Endothelial cell of umbilical vein (primary cell): ENCODE data around the gene ANGEL2. TPM values are rescaled to one million over a fixed set of nuclear protein-coding genes. Genes with fewer than 3 reads are reported as not detected.

ENCODE experiments used
- BruUV-seq: library from RNA; stranded (reverse); fragments of 400-500 nt; replicated peaks from 2 replicates; lab custom pipeline; 2021; lab: Mats Ljungman, UMichigan
- CTCF ChIA-PET: fragments of 300-600, 350-600 bp; sonication (Branson Sonifier 250); formaldehyde crosslinking; loops from one replicate; lab custom pipeline; 2021; ENCODE audit warnings: antibody characterized with exemption, inconsistent platforms; lab: Charles Lee
- POLR2A ChIA-PET: fragments of 300-600, 350-600 bp; sonication (Branson Sonifier 250); formaldehyde crosslinking; loops from one replicate; lab custom pipeline; 2021; ENCODE audit warnings: antibody characterized with exemption, inconsistent platforms; lab: Charles Lee
- DNase-seq: peaks from one replicate; pipeline ENCODE4 v3.0.0-alpha.2; 2011; ENCODE audit warnings: low read depth, low spot score
- FAIRE-seq: peaks from 2 replicates; lab custom pipeline; 2011; peaks lifted over from hg19 to GRCh38; lab: Jason Lieb, UNC
- H2AFZ ChIP-seq: 2 replicates; pipeline ENCODE4 v1.6.0; 2012; ENCODE audit warnings: low read depth, low read length, control low read depth, inconsistent platforms
- H3K27ac ChIP-seq: 2 replicates; pipeline ENCODE4 v1.5.1; 2011; ENCODE audit warnings: low read depth, mild to moderate bottlenecking, control low read depth, low read length, moderate library complexity; ENCODE audit not compliant: insufficient read depth
- H3K27me3 ChIP-seq, 2 experiments: 2 replicates each; pipeline versions ENCODE4 v1.6.0 to v1.6.1; 2011; ENCODE audit warnings: low read length in 2 of 2, mixed read lengths in 1 of 2; ENCODE audit not compliant: control insufficient read depth in 2 of 2, insufficient read depth in 2 of 2
- H3K36me3 ChIP-seq, 2 experiments: 2 replicates in 1 of 2; 3 replicates in 1 of 2; pipeline ENCODE4 v1.5.1; 2011; ENCODE audit warnings: low read length in 2 of 2, mild to moderate bottlenecking in 1 of 2, moderate library complexity in 1 of 2; ENCODE audit not compliant: control insufficient read depth in 2 of 2, insufficient read depth in 2 of 2; ENCODE audit errors: extremely low read depth in 1 of 2
- H3K4me1 ChIP-seq: 3 replicates; pipeline ENCODE4 v1.5.1; 2011; ENCODE audit warnings: mild to moderate bottlenecking, low read length; ENCODE audit not compliant: control insufficient read depth, insufficient read depth; ENCODE audit errors: extremely low read depth
- H3K4me2 ChIP-seq: 2 replicates; pipeline ENCODE4 v1.6.1; 2011; ENCODE audit warnings: low read length, control low read depth, mixed read lengths; ENCODE audit not compliant: insufficient read depth
- H3K4me3 ChIP-seq, 3 experiments: fragments of 200-600 bp in 1 of 3; sonication (generic), shearing (Covaris generic) in 1 of 3; replicated peaks in 1 of 3; 2 replicates each; pipeline ENCODE4 v1.5.1; 2011 to 2016; ENCODE audit warnings: control low read depth in 3 of 3, low read length in 3 of 3, mild to moderate bottlenecking in 2 of 3, inconsistent platforms in 1 of 3, low read depth in 1 of 3, moderate library complexity in 1 of 3; ENCODE audit not compliant: insufficient read depth in 1 of 3
- H3K79me2 ChIP-seq: 2 replicates; pipeline ENCODE4 v1.6.0; 2012; ENCODE audit warnings: low read length, inconsistent platforms; ENCODE audit not compliant: control insufficient read depth, insufficient read depth
- H3K9ac ChIP-seq: replicated peaks from 2 replicates; pipeline ENCODE3; 2011; ENCODE audit warnings: low read length, control low read depth; ENCODE audit not compliant: insufficient read depth; ENCODE audit errors: extremely low read depth
- H3K9me1 ChIP-seq: replicated peaks from 3 replicates; pipeline ENCODE4 v1.6.0; 2011; ENCODE audit warnings: mild to moderate bottlenecking, low read length; ENCODE audit not compliant: control insufficient read depth, insufficient read depth; ENCODE audit errors: extremely low read depth
- H3K9me3 ChIP-seq: replicated peaks from 2 replicates; pipeline ENCODE4 v1.5.1; 2012; ENCODE audit warnings: low read length, inconsistent platforms; ENCODE audit not compliant: control insufficient read depth, insufficient read depth
- H4K20me1 ChIP-seq: replicated peaks from 2 replicates; pipeline ENCODE3; 2011; ENCODE audit warnings: mild to moderate bottlenecking, low read length; ENCODE audit not compliant: control insufficient read depth, insufficient read depth; ENCODE audit errors: extremely low read depth
- EZH2 ChIP-seq: IDR thresholded peaks from 2 replicates; pipeline ENCODE4 v1.6.1; 2012; ENCODE audit warnings: borderline replicate concordance, low read depth, mild to moderate bottlenecking, moderate library complexity, low read length, inconsistent platforms; ENCODE audit not compliant: severe bottlenecking
- FOS ChIP-seq: IDR thresholded peaks from 2 replicates; pipeline ENCODE4 v1.6.1; 2011; ENCODE audit warnings: mild to moderate bottlenecking, low read length, moderate library complexity, borderline replicate concordance; ENCODE audit not compliant: insufficient read depth
- JUN ChIP-seq: IDR thresholded peaks from 2 replicates; pipeline ENCODE4 v1.6.1; 2011; ENCODE audit warnings: borderline replicate concordance, low read depth; ENCODE audit not compliant: insufficient read length, insufficient read depth
- MYC ChIP-seq: IDR thresholded peaks from one replicate; pipeline ENCODE4 v1.6.1; 2011; ENCODE audit warnings: mild to moderate bottlenecking, low read depth, low read length
- POLR2AphosphoS5 ChIP-seq: IDR thresholded peaks from 2 replicates; pipeline ENCODE4 v1.6.1; 2012; ENCODE audit warnings: low read depth, mild to moderate bottlenecking, control low read depth, low read length, moderate library complexity; ENCODE audit not compliant: insufficient read depth
- dilution Hi-C: fragments of 300-500 bp; cut with MboI; formaldehyde crosslinking; loops from one replicate; pipeline ENCODE4 v1.15.0; 2019; ENCODE audit warnings: low sequenced_read_pairs; ENCODE audit not compliant: extremely low pct_ligation_motif_present
- intact Hi-C: fragments of 100-400 bp; cut with micrococcal nuclease; formaldehyde crosslinking; loops from one replicate; pipeline ENCODE4 v1.10.0; 2022
- polyA plus RNA-seq, 4 experiments: library from polyadenylated mRNA; depleted of rRNA in 3 of 4; stranded (reverse) in 3 of 4; unstranded in 1 of 4; fragments of >200 nt; gene quantifications; 2 replicates each; pipeline versions ENCODE4 v1.2.1 to v1.2.3, GENCODE V29; 2011 to 2012; ENCODE audit warnings: missing spikeins in 1 of 4
- total RNA-seq: library from RNA; stranded (reverse); gene quantifications from 2 replicates; pipeline ENCODE4 v1.2.3, GENCODE V29; 2021
- TF ChIP-seq, protein P1 (sequence below): IDR thresholded peaks from 2 replicates; pipeline ENCODE4 v1.6.1; 2011; ENCODE audit not compliant: insufficient read depth, insufficient read length
- TF ChIP-seq, protein P2 (sequence below), 2 donors: IDR thresholded peaks; 1 replicate in 1 of 2; 2 replicates in 1 of 2; pipeline ENCODE4 v1.5.1; 2011; ENCODE audit warnings: low read length in 2 of 2, mild to moderate bottlenecking in 2 of 2, moderate library complexity in 2 of 2, control low read depth in 1 of 2, inconsistent platforms in 1 of 2, low read depth in 1 of 2; ENCODE audit not compliant: insufficient read depth in 1 of 2; ENCODE audit errors: extremely low read depth in 1 of 2

The ANGEL2 gene
- total and polyA plus RNA-seq, 2 donors (not counting 3 experiments of a cell fraction or from before 2014, with no cell fraction given), result 11.9 to 39.1 TPM

DNA sequence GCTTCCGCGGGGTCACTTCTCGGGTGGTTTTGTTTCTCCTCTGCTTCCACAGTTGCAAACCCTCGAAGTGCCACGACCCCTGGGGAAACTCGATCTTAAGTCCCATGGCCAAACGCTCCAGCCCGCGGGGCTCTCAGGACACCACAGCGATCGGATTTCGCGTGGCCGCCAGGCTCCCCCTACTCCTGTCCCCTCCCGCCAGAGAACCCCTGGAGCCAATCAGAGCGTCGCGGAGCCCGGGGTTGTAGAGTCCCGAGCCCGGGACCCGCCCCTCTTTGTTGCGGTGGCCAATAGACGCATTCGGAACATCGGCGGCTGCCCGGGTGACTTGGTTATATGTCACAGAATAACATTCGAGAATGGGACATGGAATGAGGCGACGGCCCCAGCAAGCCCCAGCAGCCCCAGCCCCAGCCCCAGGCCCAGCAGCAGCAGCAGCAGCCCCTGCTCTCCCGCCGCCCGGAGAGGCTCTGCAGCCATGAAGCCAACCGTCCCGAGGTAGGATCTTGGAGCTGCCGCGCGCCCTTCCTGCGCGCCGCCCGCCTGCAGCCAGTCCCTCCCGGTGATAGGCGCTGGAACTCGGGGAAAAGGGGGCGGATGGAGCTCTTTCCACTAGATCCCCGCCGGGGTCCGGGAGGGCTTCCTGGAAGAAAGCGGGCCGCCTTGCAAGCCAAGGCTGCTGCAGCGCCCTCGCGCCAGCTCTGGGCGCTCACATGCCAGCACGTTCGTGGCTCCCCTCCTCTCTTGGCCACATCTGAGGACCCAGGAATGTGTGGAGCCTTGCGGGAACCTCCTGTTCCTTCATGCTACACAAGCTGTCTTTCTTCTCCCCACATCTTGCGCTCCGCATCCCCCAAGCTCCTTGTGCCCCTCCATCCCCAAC, 65.2 kb downstream of the ANGEL2 start, which contains the start of gene VASH2:
Gene VASH2 (plus strand): TSS at position 299 of the 883 bp plus-strand sequence. CDS start 1,002 bp downstream, outside the sequence.
- Histone ChIP-seq H3K4me1 (peaks cover 9% of the 10 kb centered on the region), H3K4me3 (peak within 1 kb of the TSS; percentile 20 to 60 (median 48)), H3K36me3 (no peaks in the 10 kb centered on the region), H2AFZ (peak within 1 kb of the TSS; percentile 91), H3K27ac (no peak within 1 kb of the TSS), H3K9me1 (no peaks in the 10 kb centered on the region), H3K79me2 (no peaks in the 10 kb centered on the region), H4K20me1 (no peaks in the 10 kb centered on the region), H3K9ac (no peak within 1 kb of the TSS), H3K9me3 (no peaks in the 10 kb centered on the region), H3K27me3 (peaks cover 15 to 17% of the 10 kb centered on the region in 2 experiments), H3K4me2 (peak within 1 kb of the TSS; percentile 75)
- DNase-seq, result peak; percentile 83
- intact Hi-C loops (loop anchor here (2.0 kb wide), 2 partner anchors 14 to 64 kb away; partner anchors contain the start of gene ANGEL2), dilution Hi-C loops (no loop called here)
- TF ChIP-seq, protein P1, sequence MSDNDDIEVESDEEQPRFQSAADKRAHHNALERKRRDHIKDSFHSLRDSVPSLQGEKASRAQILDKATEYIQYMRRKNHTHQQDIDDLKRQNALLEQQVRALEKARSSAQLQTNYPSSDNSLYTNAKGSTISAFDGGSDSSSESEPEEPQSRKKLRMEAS, result no peak
- no peak for TF ChIP-seq POLR2AphosphoS5
- no peak for TF ChIP-seq FOS
- no peak for TF ChIP-seq MYC
- TF ChIP-seq, protein P2, sequence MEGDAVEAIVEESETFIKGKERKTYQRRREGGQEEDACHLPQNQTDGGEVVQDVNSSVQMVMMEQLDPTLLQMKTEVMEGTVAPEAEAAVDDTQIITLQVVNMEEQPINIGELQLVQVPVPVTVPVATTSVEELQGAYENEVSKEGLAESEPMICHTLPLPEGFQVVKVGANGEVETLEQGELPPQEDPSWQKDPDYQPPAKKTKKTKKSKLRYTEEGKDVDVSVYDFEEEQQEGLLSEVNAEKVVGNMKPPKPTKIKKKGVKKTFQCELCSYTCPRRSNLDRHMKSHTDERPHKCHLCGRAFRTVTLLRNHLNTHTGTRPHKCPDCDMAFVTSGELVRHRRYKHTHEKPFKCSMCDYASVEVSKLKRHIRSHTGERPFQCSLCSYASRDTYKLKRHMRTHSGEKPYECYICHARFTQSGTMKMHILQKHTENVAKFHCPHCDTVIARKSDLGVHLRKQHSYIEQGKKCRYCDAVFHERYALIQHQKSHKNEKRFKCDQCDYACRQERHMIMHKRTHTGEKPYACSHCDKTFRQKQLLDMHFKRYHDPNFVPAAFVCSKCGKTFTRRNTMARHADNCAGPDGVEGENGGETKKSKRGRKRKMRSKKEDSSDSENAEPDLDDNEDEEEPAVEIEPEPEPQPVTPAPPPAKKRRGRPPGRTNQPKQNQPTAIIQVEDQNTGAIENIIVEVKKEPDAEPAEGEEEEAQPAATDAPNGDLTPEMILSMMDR (IDR thresholded peaks at IDR 0.05; ENCODE audit: extremely low read depth in 1 of 2, insufficient read depth in 1 of 2, low read depth in 1 of 2, low read length in 2 of 2), result peak in 1 of 2 donors; percentile 5
- no peak for TF ChIP-seq JUN
- TF ChIP-seq EZH2, result no peak
- no TSS peak for BruUV-seq
- FAIRE-seq, result peak; percentile 96
- POLR2A ChIA-PET, result no interaction called here
- CTCF ChIA-PET, result interaction anchor here (0.5 to 2.4 kb wide), 8 partner anchors 11 to 285 kb away, joined by 3 to 11 read pairs (median 4); no protein-coding TSS in a partner anchor
